COLO668 (cell line): Measurements from ENCODE around the gene C5AR2.
"Not testable (repeated sequence)": the region's sequence is repeated elsewhere in the genome, so short reads cannot be mapped to it uniquely, and the experiment has no call there.

ENCODE experiments used
- DNase-seq: peaks from one replicate; lab custom pipeline; 2025; ENCODE audit not compliant: unreplicated experiment; lab: John Stamatoyannopoulos, UW

C5AR2 gene

GRCh38 chr19:47323409-47323808 is 8.6 kb upstream of the C5AR2 start:
- no peak for DNase-seq

DNA sequence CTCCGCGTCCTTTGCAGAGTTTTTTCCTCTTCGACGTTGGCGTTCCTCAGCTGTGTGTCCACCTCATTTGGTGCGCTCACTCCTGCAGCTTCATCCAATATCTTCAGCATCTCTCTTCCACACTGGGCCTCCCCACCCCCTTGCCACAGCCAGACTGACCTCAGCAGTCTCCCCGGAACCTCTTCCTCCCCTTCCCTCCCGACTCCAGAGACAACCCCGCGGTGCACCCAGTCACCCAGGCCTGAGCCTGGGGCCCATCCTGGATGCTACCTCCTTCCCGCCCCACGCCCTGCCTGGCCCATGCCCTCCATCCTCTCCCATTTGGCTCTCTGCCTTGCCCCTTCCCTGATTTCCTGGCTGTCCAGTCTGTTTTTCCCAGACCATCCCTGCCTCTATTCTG is 8.1 kb upstream of the C5AR2 start:
- DNase-seq = no peak

- DNase-seq = no peak
Measured at GRCh38 chr19:47324502-47324901, 7.5 kb upstream of the C5AR2 start.

DNA sequence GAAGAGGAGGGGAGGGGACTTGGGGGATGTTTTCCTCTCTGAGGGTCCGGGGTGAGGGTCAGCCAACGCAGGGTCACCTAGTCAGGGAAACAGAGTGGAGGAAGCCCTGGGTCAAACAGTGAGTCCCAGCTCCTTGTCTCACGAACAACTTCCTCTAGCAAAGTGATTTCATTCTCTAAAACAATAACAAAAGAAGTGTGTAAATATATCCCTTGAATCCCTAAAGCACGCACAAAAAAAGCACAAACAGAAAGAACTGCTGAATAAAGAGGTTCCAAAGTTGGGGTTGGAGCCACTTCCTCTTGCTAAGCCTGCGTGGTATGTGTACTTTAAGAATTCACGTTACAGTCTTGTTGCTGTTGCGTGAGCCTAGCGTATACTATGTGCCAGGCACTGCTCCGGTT is 1.5 kb upstream of the C5AR2 start:
- DNase-seq = no peak

GRCh38 chr19:47331490-47331889 is 485 bp upstream of the C5AR2 start:
- DNase-seq = no peak

GRCh38 chr19:47336765-47337718 is 5.1 kb downstream of the C5AR2 start:
- DNase-seq = peak; percentile 33

- no peak for DNase-seq
Measured at GRCh38 chr19:47339196-47339880, 7.4 kb downstream of the C5AR2 start.

DNA sequence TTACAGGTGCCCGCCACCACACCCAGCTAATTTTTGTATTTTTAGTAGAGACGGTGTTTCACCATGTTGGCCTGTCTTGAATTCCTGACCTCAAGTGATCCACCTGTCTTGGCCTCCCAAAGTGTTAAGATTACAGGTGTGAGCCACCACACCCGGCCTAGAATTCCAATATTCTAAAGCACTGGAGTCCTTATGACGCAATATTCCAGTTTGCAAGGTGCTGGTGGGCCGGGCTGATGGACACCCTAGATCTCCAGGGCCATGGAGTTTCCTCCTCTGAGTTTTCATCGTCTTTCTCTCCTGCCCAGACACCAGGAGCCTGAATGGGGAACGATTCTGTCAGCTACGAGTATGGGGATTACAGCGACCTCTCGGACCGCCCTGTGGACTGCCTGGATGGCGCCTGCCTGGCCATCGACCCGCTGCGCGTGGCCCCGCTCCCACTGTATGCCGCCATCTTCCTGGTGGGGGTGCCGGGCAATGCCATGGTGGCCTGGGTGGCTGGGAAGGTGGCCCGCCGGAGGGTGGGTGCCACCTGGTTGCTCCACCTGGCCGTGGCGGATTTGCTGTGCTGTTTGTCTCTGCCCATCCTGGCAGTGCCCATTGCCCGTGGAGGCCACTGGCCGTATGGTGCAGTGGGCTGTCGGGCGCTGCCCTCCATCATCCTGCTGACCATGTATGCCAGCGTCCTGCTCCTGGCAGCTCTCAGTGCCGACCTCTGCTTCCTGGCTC is 8.7 kb downstream of the C5AR2 start:
- DNase-seq = no peak

DNA sequence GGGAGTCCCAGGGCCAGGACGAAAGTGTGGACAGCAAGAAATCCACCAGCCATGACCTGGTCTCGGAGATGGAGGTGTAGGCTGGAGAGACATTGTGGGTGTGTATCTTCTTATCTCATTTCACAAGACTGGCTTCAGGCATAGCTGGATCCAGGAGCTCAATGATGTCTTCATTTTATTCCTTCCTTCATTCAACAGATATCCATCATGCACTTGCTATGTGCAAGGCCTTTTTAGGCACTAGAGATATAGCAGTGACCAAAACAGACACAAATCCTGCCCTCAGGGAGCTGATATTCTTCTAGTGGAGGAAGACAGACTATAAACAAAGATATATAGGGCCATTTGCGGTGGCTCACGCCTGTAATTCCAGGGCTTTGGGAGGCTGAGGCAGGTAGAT is 9.8 kb downstream of the C5AR2 start:
- no peak for DNase-seq

DNA sequence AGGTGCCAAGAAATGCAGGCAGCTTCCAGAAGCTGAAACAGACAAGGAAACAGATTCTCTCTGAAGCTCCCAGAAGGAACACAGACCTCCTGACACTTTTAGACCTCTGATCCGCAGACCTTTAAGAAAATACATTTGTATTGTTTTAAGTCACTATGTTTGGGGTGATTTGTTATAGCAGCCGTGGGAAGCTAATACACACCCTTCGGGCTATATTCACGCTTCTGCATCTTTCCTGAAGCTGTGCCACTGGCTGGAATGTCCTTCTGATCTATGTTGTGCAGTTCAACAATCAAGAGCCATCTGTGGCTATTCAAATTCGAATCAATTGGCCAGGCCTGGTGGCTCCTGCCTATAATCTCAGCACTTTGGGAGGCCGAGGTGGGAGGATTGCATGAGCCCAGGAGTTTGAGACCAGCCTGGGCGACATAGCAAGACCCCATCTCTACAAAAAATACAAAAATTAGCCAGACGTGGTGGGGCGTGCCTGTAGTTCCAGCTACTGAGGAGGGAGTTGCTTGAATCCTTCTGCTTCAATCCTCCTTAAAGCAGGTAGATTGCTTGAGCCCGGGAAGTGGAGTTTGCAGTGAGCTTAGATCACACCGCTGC is 11.3 kb downstream of the C5AR2 start:
- no peak for DNase-seq

DNA sequence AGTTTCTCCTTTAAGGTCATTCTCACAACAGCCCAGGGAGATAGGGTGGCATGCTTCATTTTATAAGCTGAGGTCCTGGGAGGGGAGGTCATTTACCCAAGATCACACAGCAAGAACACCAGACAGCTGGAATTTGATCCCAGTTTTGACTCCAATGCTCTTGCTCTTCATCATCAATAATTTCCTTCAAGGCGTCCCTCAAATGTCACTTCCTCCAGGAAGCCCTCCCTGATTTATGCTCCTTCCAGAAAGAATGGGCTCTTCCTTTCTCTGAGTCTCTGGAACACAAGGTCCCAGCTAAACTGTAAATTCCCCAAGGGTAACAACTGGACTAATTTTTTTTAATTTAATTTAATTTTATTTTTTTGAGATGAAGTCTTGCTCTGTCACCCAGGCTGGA is 12.4 kb downstream of the C5AR2 start:
- no peak for DNase-seq

DNA sequence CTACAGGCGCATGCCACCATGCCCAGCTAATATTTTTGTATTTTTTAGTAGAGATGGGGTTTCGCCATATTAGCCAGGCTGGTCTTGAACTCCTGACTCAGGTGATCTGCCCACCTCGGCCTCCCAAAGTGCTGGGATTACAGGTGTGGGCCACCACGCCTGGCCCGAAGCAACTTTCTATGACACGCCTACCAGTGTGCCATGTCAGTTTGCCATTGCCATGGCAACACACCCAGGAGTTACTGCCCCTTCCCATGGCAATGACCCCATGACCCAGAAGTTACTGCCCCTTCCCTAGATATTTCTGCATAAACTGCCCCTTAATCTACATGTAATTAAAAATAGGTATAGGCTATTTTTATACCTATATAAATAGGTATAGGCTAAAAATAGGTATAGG is 14.0 kb downstream of the C5AR2 start:
- not testable (repeated sequence) for DNase-seq

DNA sequence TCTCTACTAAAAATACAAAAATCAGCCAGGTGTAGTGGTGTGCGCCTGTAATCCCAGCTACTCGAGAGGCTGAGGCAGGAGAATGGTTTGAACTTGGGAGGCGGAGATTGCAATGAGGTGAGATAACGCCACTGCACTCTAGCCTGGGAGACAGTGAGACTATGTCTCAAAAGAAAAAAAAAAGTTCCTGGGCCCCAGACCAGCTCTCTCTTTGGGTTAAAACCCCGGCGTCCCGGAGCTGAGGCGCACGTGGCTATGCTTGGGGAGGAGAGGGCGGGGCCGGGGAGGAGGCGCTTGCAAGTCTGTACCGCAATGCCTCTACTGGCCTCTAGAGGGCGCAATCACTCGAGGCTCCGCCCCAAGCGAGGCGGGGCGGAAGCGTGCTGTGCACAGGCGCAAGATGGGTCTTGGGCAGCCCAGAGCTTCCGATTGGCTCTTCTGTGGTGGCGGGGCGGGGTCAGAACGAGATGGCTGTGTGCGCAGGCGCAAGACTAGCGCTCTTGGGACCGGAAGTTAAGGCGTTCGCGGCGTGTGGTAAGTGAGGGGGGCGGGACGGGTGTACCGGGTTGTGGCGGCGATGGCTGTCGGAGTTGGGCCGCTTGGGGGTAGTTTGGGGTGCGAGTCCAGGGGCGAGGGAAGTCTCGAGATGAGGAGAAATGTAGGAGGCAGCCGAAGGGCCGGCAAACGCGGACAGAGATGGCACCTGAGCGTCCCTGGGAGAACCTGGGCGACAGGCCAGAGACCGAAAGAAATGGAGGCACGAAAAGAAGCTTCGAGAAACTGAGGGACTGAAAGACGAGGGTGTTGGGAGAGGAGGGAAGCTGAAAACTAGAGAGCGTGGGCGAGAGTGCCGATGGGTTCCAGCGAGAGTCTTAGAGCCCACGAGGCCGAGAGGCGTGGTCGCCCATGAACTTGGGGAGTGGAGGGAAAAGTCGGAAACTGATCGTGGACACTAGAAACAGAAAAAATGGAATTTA is 17.1 kb downstream of the C5AR2 start, which contains the start of gene DHX34:
Gene DHX34, plus strand, starts transcription at position 497 of the 977 bp plus-strand sequence. CDS start 3,716 bp downstream, outside the sequence.
- DNase-seq = peak; percentile 97

DNA sequence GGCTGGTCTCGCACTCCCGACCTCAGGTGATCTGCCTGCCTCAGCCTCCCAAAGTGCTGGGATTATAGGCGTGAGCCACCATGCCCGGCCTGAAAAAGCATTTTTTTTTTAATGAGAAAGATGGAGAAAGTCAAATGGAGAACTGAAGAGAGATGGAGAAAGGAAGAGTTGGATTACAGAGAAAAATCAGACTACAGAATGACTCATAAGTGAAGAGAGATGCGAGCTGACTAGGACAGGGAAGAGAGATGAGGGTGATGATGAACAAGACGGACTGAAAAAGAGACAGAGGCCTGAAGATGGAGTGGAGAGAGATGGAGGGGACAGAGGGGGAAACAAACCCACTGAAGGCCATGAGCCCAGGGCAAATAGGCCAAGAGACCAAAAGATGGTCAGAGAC is 18.7 kb downstream of the C5AR2 start:
- DNase-seq = no peak

GRCh38 chr19:47351548-47351947 is 19.6 kb downstream of the C5AR2 start:
- no peak for DNase-seq

DNA sequence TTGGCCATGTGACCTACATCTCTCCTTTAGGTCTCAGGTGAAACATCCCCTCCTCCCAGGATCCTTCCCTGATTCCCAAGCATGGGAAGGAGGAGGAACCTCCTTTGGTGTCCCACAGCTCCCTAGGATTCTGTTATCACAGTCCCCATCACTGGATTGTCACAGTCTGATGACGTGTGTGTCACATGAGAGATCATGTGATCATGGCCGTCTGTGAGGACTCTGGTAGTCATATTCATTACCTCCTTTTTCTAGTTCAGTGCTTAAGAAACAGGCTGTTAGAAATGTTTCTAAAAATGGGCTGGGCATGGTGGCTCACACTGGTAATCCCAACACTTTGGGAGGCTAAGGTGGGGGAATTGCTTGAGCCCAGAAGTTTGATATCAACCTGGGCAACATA is 20.1 kb downstream of the C5AR2 start:
- no peak for DNase-seq

GRCh38 chr19:47353307-47353712 is 21.3 kb downstream of the C5AR2 start:
- peak; percentile 77 for DNase-seq

GRCh38 chr19:47356900-47357299 is 24.9 kb downstream of the C5AR2 start:
- no peak for DNase-seq

DNA sequence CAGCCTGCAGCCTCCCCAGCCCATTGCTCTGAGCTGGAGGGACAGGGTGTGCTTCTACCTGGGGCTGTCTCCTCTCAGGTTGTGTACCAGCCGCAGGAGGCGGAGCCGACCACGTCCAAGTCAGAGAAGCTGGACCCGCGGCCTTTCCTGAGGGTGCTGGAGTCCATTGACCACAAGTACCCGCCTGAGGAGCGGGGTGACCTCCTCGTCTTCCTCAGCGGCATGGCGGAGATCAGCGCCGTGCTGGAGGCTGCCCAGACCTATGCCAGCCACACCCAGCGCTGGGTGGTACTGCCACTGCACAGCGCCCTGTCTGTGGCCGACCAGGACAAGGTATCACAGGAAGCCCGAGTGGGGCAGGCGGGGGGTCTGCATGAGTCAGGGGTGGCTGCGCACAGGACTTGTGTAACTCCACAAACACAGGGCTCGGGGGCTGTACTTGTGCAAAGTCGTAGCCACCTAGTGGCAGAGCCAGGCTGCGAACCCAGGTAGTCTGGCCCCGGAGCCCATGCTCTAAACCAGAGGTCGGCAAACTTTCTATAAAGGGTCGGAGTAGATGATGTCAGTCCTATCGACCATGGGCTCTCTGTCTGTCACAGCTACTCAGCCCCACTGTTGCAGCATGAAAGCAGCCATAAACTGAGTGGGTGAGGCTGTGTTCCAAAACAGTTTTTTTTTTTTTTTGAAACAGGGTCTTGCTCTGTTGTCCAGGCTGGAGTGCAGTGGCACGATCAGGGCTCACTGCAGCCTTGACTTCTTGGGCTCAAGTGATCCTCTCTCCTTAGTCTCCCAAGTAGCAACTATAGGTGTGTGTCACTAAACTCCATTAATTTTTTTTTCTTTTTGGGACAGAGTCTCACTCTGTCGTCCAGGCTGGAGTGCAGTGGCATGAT is 26.1 kb downstream of the C5AR2 start:
- DNase-seq = no peak
